Transverse colon (tissue), 4 donors: Measurements from ENCODE around the gene APPBP2. TPM values are rescaled to one million over a fixed set of nuclear protein-coding genes. Genes with fewer than 3 reads are reported as not detected.

Experiments used
- DNase-seq: peaks from one replicate; pipeline ENCODE4 v3.0.0-alpha.2; 2019
- H3K27ac ChIP-seq, 4 donors: fragments of 200-600 bp; sonication (generic); 2 replicates each; pipeline ENCODE4 v1.5.1; 2016 to 2018; ENCODE audit warnings: inconsistent platforms in 4 of 4
- H3K27me3 ChIP-seq: fragments of 200-600 bp; sonication (generic); 2 replicates; pipeline ENCODE4 v1.5.1; 2017; ENCODE audit warnings: inconsistent platforms
- H3K36me3 ChIP-seq, 4 donors: fragments of 200-600 bp; sonication (generic); 2 replicates each; pipeline ENCODE4 v1.5.1; 2017 to 2019; ENCODE audit warnings: inconsistent platforms in 4 of 4
- H3K4me1 ChIP-seq, 4 donors: fragments of 200-600 bp; sonication (generic); 2 replicates each; pipeline ENCODE4 v1.5.1; 2017 to 2020; ENCODE audit warnings: inconsistent platforms in 4 of 4
- H3K4me3 ChIP-seq, 4 donors: fragments of 200-600 bp; sonication (generic); 1 replicate in 1 of 4; 2 replicates in 3 of 4; pipeline versions ENCODE4 v1.5.1 to v1.6.1; 2017 to 2019; ENCODE audit warnings: inconsistent platforms in 4 of 4
- H3K9me3 ChIP-seq, 2 donors: fragments of 200-600 bp; sonication (generic); 2 replicates each; pipeline ENCODE4 v1.5.1; 2017 to 2019; ENCODE audit warnings: inconsistent platforms in 2 of 2
- EP300 ChIP-seq: sonication (generic); formaldehyde crosslinking; IDR thresholded peaks from one replicate; pipeline ENCODE4 v1.6.1; 2017; ENCODE audit warnings: antibody characterized with exemption, low read depth
- POLR2A ChIP-seq: fragments of 450-650 bp; IDR thresholded peaks from one replicate; pipeline ENCODE4 v1.6.1; 2016; ENCODE audit warnings: antibody characterized with exemption, mild to moderate bottlenecking, moderate library complexity
- POLR2AphosphoS5 ChIP-seq, 3 donors: sonication (generic); formaldehyde crosslinking; IDR thresholded peaks; one replicate each; pipeline ENCODE4 v1.6.1; 2016; ENCODE audit warnings: antibody characterized with exemption in 3 of 3
- WGBS, 2 donors: methylation state at CpG; one replicate each; pipeline ENCODE4 v1.1.5; 2018; ENCODE audit warnings: low coverage in 1 of 2; 5-methylcytosine and 5-hydroxymethylcytosine counted together
- in situ Hi-C, 4 donors: fragments of 200-750 bp; cut with MboI; loops; one replicate each; pipeline versions ENCODE4 v1.15.0 to v1.15.1; 2017; ENCODE audit warnings: low sequenced_read_pairs in 3 of 4, low pct_ligation_motif_present in 1 of 4, low pct_unique_long_range_greater_than_20kb in 1 of 4
- intact Hi-C: fragments of 100-400 bp; cut with DNase I; formaldehyde crosslinking; loops from one replicate; pipeline ENCODE4 v1.15.1; 2023; ENCODE audit warnings: low total_unique reads
- total RNA-seq, 4 donors: library from RNA; depleted of rRNA; stranded (reverse); fragments of >200 nt; gene quantifications; one replicate each; pipeline ENCODE4 v1.1.0, GENCODE V29; 2016
- TF ChIP-seq, protein P1 (sequence below), 5 experiments: fragments of 200-600 bp in 3 of 5; fragments of 450-650 bp in 2 of 5; sonication (generic) in 3 of 5; IDR thresholded peaks; 1 replicate in 2 of 5; 2 replicates in 3 of 5; pipeline ENCODE4 v1.5.1; 2016 to 2017; ENCODE audit warnings: antibody characterized with exemption in 5 of 5, inconsistent platforms in 3 of 5, mild to moderate bottlenecking in 2 of 5, moderate library complexity in 1 of 5

Gene APPBP2
- total RNA-seq, 4 donors from 2014 or later: 10.1 to 24.8 (median 18.4) TPM

DNA sequence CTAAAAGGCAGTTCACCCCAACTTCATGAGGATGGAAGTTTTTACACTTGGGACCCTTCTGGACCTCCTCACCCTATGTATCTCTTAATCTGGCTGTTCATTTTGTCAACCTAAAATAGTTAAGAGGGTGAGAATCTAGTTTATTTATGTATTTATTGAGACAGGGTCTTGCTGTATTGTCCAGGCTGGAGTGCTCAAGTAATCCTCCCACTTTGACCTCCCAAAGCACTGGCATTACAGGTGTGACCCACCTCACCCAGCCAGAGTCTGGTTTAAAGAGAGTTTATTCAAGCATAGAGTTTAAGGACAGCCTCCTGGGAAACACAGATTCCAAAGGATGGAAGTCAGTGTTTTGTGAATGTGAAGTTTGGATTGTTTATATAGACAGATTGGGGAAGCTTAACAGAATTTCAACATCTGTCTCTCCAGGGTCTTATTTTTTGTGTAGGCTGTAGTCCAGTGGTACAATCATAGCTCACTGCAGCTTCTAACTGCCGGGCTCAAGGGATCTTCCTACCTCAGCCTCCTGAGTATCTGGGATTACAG is 8.0 kb upstream of the APPBP2 start:
- no peaks in the 10 kb centered on the region for H3K36me3 ChIP-seq
- peaks cover 0 to 12% (median 5%) of the 10 kb centered on the region in 4 donors for H3K4me1 ChIP-seq
- H3K4me3 ChIP-seq: no peak overlapping the region
- peak overlapping the region in 1 of 4 donors; percentile 17 for H3K27ac ChIP-seq
- no peaks in the 10 kb centered on the region for H3K27me3 ChIP-seq
- no peak for TF ChIP-seq POLR2AphosphoS5 (IDR thresholded peaks at IDR 0.05)
- TF ChIP-seq POLR2A: no peak
- TF ChIP-seq, protein P1, sequence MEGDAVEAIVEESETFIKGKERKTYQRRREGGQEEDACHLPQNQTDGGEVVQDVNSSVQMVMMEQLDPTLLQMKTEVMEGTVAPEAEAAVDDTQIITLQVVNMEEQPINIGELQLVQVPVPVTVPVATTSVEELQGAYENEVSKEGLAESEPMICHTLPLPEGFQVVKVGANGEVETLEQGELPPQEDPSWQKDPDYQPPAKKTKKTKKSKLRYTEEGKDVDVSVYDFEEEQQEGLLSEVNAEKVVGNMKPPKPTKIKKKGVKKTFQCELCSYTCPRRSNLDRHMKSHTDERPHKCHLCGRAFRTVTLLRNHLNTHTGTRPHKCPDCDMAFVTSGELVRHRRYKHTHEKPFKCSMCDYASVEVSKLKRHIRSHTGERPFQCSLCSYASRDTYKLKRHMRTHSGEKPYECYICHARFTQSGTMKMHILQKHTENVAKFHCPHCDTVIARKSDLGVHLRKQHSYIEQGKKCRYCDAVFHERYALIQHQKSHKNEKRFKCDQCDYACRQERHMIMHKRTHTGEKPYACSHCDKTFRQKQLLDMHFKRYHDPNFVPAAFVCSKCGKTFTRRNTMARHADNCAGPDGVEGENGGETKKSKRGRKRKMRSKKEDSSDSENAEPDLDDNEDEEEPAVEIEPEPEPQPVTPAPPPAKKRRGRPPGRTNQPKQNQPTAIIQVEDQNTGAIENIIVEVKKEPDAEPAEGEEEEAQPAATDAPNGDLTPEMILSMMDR (IDR thresholded peaks at IDR 0.05): no peak
- no peak for TF ChIP-seq EP300
- DNase-seq: no peak
- WGBS, 2 donors: 45 to 80% methylated on average over 1 of the region's 1 CpG
- intact Hi-C loops: no loop called here
- no peaks in the 10 kb centered on the region for H3K9me3 ChIP-seq
- in situ Hi-C loops: no loop called here

DNA sequence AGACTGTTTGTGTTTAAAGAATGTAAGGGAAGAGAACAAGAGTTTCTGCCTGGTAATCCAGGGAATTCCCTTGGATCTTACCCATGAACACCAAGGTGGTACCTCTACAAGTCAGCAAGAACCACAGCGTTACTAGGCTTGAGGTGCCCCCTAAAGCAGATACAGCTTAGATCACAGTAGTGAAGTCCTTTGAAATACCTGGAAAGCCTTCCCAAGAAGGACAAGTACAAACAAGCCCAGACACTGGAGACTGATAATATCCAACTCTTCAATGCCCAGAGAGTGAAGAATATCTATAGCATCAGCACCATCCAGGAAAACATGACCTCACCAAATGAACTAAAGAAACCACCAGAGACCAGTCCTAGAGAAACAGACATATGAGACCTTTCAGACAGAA is 3.8 kb upstream of the APPBP2 start:
- no peak overlapping the region for H3K4me3 ChIP-seq
- H3K36me3 ChIP-seq: no peaks in the 10 kb centered on the region
- intact Hi-C loops (loop anchor here (10.0 kb wide), 1 partner anchor 885 kb away; no protein-coding TSS in a partner anchor), in situ Hi-C loops (no loop called here)
- H3K9me3 ChIP-seq: no peaks in the 10 kb centered on the region
- TF ChIP-seq EP300 (no peak), POLR2A (no peak), POLR2AphosphoS5 (IDR thresholded peaks at IDR 0.05) (no peak)
- TF ChIP-seq, protein P1 (IDR thresholded peaks at IDR 0.05): no peak
- no peak for DNase-seq
- no peak overlapping the region for H3K27ac ChIP-seq
- H3K4me1 ChIP-seq: peaks cover 3 to 12% (median 6%) of the 10 kb centered on the region in 4 donors
- WGBS, 2 donors: 100% methylated on average over 1 of the region's 1 CpG; no CpG with 5 or more reads in 1 of the 2 donors
- H3K27me3 ChIP-seq: no peaks in the 10 kb centered on the region

DNA sequence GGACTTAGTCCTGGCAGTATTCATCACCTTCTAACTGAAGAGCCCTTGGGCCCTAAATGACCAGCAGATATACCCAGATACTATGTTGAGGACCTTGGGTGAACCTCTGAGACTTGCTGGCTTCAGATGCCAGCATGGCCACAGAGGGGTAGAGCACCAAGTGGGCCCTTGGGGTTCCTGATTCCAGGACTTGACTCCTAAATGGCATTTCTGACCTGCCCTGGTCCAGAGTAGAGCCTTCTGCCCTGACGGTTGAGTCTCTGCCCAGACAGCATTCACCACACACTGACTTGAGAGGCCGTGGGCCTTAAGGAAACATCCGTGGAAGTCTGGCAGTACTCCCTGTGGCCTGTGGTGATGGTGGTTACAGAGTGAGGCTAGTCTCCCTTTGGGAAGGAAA is 2.8 kb upstream of the APPBP2 start:
- in situ Hi-C loops (no loop called here), intact Hi-C loops (loop anchor here (10.0 kb wide), 1 partner anchor 886 kb away; no protein-coding TSS in a partner anchor)
- 97% methylated on average over 3 of the region's 3 CpGs; no CpG with 5 or more reads in 1 of the 2 donors for WGBS, 2 donors
- Histone ChIP-seq H3K27ac (no peak overlapping the region), H3K4me1 (peaks cover 4 to 16% (median 10%) of the 10 kb centered on the region in 4 donors), H3K4me3 (no peak overlapping the region), H3K36me3 (no peaks in the 10 kb centered on the region), H3K9me3 (no peaks in the 10 kb centered on the region), H3K27me3 (no peaks in the 10 kb centered on the region)
- DNase-seq: no peak
- TF ChIP-seq, protein P1 (IDR thresholded peaks at IDR 0.05): no peak
- TF ChIP-seq EP300 (no peak), POLR2A (no peak), POLR2AphosphoS5 (IDR thresholded peaks at IDR 0.05) (no peak)

DNA sequence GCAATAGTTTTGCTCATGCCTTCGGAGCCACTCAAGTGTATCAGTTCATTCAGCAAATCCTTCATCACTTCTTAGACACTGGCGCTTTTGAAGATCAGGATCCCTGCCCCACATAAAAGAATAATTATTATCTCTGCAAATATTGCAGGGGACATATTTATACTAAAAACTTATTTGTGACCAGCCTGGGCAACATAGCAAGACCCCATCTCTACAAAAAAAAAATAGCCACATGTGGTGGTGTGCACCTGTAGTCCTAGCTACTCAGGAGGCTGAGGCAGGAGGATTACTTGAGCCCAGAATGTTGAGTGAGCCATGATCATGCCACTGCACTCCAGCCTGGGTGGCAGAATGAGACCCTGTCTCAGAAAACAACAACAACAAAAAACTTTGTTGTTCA is 1.7 kb upstream of the APPBP2 start:
- Histone ChIP-seq H3K36me3 (no peaks in the 10 kb centered on the region), H3K27me3 (no peaks in the 10 kb centered on the region), H3K4me1 (peaks cover 12 to 27% (median 19%) of the 10 kb centered on the region in 4 donors), H3K27ac (no peak overlapping the region), H3K9me3 (no peaks in the 10 kb centered on the region), H3K4me3 (no peak overlapping the region)
- in situ Hi-C loops: no loop called here
- intact Hi-C loops: loop anchor here (2.0 to 10.0 kb wide), 2 partner anchors 73 to 887 kb away; partner anchors contain the start of gene PPM1D
- no peak for DNase-seq
- TF ChIP-seq EP300 (no peak), POLR2AphosphoS5 (IDR thresholded peaks at IDR 0.05) (no peak), POLR2A (no peak)
- TF ChIP-seq, protein P1 (IDR thresholded peaks at IDR 0.05): no peak
- WGBS, 2 donors: 92 to 99% methylated on average over 2 of the region's 2 CpGs
